ENCODE measurements around the gene WNT2.

WNT2 gene

DNA sequence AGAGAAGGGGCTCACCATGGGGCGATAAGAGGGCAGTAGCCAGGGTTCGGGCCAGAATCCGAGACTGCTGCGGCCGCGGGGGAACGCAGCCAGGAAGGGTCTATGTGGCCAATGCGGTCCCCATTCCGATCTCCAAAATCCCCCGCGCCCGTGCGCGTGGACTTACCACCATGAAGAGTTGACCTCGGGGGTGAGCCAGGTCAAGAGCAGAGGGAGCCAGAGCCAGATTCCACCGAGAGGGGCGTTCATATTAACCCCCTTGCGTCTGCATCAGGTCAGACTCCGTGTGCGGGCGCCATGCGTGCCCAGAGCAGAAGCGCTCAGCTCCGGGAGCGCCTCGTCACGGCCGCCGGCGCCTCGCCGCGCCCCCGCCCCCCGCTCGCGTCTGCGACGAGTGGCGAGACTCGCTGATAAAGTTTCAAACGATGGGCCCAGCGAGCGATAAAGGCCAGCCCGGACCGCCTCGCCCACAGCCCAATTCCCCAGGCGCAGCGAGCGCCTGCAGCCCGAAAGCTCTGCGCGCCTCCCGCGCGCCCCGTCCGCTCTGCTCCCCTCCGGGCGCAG lies at the start of gene WNT2:
TSS of gene WNT2 (minus strand) at position 318 of the 564 bp plus-strand sequence. CDS start at position 249, 69 bp downstream.
- no peak for DNase-seq

DNA sequence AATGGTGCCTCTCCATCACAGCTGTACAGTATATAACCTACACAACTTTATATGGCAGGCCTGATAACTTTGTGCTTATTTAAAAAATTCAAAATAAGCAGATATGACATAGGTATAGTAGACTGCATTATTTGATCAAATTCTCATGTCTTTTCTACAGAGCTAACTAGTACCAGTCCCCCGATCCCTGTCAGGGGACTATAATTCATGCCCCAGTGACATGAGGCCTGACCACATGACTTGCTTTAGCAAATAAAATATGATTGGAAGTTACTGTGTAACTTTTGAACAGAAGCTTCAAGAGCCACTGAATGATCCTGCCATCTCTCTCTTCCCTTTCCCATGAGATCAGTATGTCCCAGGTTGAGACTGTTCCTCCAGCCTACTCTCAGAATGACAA lies 49.2 kb upstream of the WNT2 start:
- DNase-seq: no peak

DNA sequence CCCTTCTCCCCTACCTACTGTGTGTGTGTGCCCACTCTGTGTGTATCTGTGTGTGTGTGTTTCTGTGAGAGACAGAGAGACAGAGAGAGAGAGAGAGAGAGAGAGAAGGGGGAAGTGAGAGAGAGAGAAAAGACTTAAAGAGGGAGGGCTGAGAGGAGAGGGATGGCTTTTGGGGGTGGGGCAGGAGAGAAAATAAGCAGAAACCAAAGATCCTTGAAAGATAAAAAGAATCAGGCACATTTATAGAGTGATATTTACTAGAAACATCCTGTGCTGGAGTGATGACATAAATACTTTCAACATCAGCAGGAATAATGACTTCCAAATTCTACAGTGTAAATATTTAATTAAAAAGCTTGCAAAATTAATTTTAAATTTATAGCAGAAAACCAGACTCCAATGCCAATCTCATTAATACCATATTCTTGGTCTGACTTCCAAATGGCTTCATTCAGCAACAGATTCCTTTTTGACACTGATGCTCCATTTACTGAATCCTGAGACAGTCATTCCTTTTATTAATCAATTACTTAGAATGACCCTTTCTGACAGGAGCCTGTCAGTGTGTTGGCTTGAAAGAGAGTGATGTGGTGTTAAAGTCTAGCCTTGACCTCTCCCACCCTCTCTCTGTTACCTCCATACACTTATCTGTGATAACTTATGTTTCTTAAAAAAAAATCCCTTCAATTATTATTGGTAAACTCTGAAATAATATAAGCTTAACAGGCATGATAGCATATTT lies 41.7 kb upstream of the WNT2 start:
- no peak for DNase-seq

DNA sequence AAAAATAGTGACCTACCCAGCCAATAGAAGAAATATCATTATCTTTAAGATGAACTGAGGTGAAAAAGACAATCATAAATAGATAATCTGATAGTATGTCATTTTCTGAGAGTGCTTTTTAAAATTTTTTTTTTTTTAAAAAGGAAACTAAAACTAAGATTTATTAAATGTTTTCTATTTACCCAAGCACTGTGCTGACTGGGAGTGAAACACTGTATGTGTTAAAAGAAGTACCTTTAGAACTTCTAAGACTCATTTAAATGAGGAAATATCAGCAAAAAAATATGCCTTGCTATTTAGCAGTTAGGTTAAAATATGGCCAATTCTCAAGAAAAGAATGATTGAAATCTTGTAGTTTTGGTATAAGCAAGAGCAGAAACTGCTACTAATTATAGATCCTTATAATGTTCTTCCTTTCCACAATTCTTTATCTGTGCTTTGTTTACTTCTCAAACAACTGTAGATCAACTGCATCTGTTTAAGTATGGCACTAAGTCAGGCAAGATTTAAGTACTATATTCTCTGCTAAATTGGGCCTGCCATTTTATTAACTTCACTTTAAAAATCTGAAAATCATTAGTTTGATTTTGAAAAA lies 39.5 kb upstream of the WNT2 start:
- DNase-seq: no peak

DNA sequence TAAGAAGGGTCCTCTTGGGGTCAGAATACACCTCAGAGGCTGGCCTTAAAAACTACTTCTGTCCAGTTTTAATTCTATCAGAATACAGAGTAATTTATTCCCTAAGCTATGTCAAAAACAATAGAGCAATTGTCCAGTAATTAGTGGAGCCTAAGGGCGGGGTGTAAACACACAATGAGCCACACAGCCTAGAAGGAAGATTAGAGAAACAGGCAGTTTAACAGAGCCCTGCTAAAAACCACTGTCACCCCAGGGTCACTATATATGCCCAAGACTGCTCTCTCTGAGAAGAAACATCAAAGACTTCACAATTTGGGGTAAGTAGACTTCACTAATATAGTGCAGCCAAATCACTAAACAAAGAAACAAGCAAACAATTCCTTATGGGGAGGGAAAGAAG lies 27.2 kb upstream of the WNT2 start:
- no peak for DNase-seq

DNA sequence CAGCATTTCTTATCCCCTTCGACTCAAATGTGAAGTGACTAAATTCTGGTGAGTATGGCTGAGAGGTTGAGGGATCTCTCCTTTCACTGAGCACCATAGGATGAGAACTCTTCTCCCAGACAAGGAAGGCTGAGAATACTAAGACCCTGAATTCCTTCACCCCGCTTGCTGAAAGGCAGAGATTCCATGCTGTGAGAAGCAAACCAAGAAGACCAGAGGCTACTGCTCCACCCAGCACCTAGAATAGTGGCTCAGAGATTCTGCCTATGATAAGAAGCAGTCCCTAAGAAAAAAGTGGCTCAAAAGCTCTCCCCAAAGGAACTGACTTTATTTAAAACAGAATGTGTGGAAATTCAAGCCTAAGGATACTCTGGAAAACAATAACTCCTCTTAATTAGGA lies 26.7 kb upstream of the WNT2 start:
- DNase-seq: no peak

DNA sequence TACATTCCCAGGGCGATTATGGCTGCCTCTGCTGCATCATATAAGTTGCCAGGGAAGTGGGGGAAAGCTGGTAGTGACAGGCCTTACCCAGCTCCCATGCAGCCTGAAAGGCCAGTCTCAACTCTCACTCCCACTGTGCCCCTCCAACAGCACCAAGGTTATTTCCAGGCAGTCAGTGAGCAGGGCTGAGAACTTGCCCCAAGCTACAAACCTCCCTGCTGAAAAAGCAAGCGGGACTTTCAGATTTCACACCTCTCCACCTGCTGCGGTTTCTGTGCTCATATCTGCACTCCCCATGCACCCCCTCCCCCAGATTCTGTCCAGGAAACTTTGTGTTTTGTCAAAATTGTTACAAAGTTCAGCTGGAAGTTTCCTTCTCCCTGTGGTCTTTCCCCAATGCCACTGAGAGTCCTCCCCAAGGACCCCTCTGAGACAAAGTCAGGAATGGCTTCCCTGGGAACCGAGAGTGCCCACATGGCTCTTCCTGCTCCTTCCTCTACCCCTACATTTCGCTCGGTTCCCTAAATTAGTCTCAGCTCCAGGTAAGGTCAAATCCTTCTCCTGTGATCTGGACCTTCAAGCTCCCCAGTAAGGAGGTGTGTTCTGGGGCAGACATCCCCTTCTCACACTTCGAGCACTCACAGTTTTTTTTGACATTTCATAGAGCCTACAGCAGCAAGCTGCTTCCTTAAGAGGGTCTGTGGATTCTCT lies 25.3 kb upstream of the WNT2 start:
- no peak for DNase-seq

DNA sequence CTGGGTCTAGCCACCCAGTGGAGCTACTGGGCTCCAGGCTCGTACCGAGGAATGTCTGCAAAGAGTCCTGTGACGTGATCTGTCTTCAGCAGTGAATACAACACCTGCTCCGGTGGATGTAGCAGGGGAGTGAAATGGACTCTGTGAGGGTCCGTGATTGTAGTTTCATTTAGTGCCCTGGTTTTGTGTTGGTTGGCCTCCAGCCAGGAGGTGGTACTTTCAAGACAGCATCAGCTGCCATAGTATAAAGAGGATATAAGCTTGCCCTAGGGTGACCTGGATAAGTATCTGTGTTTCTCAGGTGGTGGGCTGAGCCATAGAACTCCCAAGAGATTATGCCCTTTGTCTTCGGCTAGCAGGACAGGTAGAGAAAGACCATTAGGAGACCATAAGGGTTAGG lies 24.6 kb upstream of the WNT2 start:
- DNase-seq: no peak

DNA sequence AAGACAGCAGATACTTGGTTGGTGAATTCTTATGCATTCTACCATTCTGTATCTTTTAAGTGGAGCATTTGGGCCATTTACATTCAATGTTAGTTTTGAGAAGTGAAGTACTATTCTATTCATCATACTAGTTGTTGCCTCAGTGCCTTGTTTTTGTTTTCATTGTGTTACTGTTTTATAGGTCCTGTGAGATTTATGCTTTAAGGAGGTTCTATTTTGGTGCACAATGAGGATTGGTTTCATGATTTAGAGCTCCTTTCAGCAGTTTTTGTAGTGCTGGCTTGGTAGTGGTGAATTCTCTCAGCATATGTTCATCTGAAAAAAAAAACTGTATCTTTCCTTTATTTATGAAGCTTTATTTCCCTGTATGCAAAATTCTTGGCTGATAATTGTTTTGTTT lies 23.3 kb upstream of the WNT2 start:
- DNase-seq: no peak

DNA sequence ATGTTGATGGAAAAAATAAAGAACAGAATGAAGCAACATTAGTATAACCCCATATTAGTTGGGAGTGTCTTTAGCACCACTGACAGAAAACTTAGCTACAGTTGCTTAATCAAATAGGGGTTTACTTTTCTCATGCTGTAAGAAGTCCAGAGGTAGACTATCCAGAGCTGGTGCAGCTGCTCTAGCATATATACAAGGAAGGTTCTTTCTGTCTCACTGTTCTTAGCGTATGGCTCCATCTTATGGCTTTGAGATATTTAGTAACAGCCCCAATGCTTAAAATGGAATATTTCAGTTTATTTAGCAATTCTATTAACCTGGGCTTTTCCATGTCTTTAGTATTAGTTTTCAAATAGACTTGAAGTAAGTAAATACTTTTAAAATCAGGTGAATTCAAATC lies 15.2 kb upstream of the WNT2 start:
- DNase-seq: no peak

DNA sequence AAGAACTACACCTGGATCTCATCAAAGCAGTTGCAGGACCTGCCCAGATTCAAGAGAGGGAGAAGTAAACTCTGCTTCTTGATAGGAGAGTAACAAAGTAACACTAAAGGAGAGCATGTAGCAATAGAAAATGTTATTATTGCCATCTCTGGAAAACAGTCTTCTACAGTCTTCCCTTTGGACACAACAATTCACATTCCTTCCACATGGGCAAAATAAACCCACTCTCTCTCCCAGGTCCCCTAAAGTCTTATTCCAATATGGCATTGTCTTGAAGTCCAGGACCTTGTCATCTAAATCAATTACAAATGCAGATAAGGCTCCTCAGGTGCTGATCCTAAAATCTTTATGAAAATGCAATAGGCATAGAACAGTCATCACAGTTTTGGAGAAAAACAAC lies 10.3 kb upstream of the WNT2 start:
- no peak for DNase-seq

DNA sequence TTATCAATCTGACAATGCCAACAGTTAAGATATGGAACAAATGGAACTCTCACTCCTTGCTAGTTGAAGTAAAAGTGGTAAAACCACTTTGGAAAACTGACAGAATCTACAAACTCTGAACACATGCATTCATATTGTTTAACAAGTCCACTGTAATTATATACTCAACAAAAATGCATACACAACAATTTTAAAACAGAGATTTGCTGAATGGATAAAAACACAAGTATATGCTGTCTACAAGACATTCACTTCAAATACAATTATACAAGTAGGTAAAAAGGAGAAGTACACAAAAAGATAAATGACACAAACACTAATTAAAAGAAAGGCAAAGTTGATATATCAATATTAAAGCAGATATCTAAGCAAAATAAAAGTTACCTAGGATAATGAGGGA lies 9.2 kb upstream of the WNT2 start:
- DNase-seq: no peak

DNA sequence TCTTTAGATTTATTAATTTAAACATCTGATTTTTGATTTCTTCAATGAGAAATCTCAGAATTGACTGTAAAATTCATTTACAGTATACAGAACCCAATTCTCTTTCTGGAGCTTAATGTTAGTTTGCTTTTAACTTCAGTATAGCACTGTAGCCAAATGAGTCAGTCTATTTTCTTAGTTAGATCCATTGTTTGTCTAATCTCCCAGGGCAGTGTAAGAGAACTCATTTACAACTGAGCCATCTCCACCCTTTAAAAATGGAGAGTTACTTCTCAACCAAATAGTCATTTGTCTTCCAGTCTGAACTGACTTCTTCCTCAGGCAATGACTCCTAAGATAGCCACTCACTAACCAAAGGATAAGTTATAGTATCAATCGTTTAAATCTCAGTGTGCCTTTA lies 3.0 kb upstream of the WNT2 start:
- DNase-seq: no peak

DNA sequence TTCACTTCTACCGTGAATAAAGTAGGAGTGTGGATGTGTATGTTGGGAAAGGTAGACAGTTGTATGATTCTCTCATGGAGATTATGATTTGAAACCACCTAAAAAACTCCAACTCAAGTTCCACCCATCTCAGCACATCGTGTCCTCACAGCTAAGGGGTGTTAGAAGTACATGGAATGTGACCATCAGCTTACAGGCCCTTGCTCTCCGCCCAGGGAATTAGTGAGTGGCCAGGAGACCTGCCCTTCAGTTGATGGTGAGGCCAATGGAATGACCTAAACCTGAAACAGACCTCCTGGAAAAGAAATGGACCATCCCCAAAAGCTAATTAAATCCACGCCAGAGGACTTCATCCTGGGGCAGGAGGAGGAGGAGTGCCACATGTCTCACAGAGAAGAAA lies 2.1 kb upstream of the WNT2 start:
- no peak for DNase-seq

DNA sequence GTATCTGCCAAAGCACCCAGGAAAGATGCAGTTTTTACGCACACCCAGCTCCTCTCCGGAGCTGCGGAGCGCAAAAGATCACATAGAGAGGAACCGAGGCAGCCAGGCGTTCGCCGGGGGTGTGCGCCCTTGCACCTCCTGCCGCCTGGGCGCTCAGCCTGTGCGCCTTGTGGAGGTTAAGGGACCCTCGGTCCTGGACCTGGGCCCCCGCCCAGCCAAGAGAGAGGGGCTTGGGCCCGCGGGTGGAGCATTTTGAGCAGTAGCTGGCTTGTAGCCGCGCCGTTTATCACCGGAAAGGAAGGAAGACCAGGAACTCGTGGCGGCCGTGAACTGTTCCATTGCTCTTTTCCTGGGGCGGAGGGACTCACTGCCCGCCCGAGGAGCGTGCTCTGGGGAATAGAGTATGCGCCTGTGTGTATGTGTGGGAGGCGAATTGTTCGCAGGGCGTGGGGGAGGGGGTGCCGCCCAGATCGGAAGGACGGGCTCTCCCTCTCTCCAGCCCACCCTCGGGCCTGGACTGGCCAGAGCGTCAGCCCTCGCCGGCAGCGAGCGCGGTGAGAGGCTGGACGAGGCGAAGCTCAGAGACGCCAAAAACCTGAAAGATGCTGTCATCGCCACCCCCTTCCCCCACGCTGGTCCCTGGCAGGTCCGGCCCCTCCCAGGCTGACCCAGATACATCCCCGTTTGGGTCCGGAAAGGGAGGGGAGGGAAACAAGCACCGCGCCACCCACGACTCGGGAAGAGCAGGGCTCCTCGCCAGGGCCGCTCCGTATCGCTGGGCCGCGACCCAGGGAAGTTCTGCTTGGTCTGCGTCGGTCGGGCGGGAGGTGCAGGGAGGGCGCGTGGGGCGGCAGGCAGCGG lies 1.2 kb upstream of the WNT2 start:
- DNase-seq: no peak

DNA sequence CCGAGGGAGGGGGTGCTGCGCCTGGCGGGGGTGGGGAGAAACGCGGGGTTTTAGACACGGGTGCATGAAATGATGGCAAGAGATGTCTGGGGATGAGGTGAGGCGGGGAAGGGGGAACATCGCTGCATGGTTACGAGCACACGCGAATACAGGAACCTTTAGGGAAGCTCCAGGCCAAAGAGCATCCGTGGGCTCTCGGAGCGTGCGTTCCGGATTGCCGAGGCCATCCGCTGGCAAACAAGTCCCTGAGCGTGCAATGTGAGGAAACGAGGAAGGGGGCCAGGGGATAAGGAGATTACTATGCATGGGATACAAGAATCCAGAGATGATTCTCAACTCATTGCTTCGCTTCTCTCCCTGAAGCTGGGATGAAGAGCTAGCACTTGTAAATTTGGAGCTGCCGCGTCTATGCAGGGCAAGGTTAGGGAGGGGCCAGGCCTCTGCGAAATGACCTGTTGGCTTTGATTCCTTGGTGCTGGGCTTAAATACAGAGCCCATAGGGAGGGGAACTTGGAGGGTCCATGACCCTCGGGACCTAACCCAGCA lies 520 bp upstream of the WNT2 start:
- no peak for DNase-seq

DNA sequence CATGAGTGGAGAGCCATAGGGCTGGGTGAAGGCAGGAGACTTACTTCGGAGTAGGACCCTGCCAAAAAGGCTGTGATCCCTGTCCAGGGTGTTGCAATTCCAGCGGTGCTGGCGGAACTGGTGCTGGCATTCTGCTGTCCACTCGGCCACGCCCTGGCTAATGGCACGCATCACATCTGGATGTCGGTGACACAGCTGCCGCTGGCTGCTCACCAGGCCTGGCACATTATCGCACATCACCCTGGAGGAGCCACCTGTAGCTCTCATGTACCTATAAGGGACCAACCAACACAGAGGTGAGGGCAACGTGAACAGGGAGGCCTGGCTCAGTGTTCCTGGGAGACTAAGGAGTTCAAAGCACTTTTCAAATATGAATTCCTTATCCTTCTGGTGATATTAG lies 2.3 kb downstream of the WNT2 start:
- DNase-seq: no peak

DNA sequence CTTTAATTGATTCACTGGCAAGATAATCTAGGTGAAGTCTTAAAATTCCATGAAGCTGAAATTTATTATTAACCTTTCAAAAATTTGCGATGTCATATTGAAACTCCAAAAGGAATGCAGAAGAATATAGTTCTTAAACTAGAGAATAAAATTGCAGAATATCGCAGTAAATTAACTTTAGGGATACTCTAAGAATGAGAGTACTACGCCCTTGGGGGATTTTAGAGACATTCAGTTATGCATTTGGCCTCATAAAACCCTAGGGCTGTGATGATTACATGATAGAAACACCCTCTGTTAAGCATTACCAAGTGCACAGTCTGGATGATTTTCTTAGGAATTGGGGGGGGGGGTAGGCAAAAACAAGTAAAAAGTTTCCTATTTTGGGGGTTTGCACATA lies 3.7 kb downstream of the WNT2 start:
- DNase-seq: no peak

DNA sequence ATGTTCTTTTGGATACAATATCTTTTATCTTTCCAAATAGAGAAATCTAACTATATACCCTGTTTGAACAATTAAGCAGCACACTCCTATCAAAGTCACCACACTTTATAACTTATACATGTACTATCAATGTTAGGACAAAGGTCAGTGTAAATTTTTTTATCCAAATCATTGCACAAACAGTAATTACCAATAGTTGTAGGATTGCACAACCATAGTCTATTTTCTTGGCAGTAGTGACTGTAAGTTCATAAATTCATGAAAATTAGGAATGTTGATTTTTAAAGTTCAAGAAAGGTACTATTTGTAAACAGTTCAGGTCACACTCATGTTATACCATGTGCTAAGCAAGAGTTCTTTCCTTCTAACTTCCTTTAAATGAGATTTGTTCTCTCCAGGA lies 9.3 kb downstream of the WNT2 start:
- no peak for DNase-seq

DNA sequence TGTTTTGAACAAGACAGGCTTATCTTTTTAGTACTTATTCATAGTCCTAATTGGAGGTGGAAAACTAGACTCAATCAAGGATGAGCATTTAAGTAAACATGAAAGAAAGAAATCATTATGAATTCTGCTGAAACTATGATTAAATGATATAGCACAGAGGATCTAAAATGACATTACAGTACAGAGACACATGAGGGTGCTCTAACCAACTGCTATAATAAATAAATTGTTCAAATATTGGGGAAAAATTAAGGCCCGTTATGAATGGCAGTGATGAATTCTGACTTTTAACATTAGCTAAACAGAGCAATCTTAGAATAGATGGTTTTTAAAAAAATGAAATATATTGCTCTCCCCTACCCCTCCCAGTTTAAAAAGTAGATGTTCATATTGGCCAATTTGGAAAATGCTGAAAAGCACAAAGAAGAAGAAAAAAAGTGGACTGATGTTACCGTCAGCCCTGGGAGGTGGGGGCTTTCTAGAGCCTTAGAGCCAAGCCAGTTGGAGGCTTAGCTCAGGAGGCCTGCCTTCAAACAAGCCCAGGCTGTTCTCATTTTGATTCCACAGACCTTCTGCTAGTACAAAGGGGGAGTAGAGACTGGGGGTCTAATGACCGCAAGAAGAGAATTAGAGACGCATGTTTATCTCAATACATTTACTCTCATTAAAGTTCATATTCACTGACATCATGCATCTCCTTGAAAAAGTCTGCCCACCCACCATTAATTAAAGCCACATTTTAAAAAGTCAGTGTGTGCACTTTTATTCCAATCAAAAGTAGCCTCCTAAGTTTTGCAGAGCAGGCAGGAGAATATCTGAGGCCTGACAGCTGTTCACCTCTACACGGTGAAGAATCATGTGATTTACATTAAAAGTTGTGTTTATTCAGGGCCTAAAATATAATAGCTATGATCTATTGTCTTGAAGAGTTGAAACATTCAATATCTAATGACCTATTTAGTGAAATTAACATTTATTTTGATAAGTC lies 10.0 kb downstream of the WNT2 start:
- DNase-seq: no peak

DNA sequence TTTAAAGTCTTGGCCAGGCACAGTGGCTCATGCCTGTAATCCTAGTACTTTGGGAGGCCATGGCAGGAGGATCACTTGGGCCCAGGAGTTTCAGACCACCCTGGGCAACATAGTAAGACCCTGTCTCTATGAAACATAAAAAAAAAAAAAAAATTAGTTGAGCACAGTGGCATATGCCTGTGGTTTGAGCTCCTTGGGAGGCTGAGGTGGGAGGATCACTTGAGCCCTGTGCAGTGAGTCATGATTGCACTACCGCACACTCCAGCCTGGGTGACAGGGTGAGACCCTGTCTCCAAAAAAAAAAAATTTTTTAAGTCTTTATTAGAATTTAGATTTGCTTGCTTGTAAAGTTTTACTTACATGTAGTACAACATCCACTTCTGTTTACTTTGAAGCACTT lies 14.0 kb downstream of the WNT2 start:
- DNase-seq: no peak

DNA sequence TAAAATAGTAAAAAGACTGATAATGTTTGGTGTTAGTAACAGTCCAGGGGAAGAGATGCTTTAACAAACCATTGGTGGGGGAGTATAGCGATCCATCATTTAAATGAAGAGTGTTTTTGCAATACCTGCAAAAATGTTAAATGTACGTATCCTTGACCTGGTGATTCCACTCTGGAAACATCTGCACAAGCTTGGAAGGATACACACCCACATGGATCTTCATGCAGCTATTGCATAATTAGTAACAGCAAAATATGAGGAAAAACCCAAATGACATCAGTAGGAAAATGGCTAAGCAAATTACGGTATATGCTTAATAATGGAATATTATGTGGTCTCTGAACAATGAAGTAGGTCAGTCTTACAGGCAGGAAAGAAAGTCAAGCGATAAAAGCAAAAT lies 20.5 kb downstream of the WNT2 start:
- no peak for DNase-seq
